HL-60 (cell line): ENCODE results near the gene OR4S1.

Experiments used
- DNase-seq, 2 experiments: peaks; one replicate each; pipeline ENCODE4 v3.0.0-alpha.2; 2010 to 2020; ENCODE audit warnings: low read depth in 1 of 2, low spot score in 1 of 2
- H3K27ac ChIP-seq: fragments of 250-450 bp; sonication (Bioruptor Pico); replicated peaks from 2 replicates; pipeline ENCODE4 v1.5.1; 2020; ENCODE audit warnings: mild to moderate bottlenecking, moderate library complexity
- H3K27me3 ChIP-seq: fragments of 250-450 bp; sonication (Bioruptor Pico); 2 replicates; pipeline ENCODE4 v1.5.1; 2021; ENCODE audit warnings: mild to moderate bottlenecking, moderate library complexity; ENCODE audit not compliant: insufficient read depth, poor library complexity, severe bottlenecking
- H3K4me3 ChIP-seq: replicated peaks from 2 replicates; pipeline ENCODE4 v1.5.1; 2011; ENCODE audit warnings: mild to moderate bottlenecking, control low read depth, low read length; ENCODE audit not compliant: insufficient read depth
- GABPA ChIP-seq: IDR thresholded peaks from 2 replicates; pipeline ENCODE4 v1.6.1; 2012; ENCODE audit warnings: low read depth
- POLR2AphosphoS5 ChIP-seq: IDR thresholded peaks from 2 replicates; pipeline ENCODE4 v1.6.1; 2012; ENCODE audit warnings: low read depth
- SPI1 ChIP-seq: IDR thresholded peaks from 2 replicates; pipeline ENCODE4 v1.6.1; 2012; ENCODE audit warnings: low read depth, mild to moderate bottlenecking, borderline replicate concordance
- long read RNA-seq: library from polyadenylated mRNA; unstranded; transcript quantifications from one replicate; pipeline ENCODE4 v2.0.0, GENCODE V29; 2020
- TF ChIP-seq, protein P1 (sequence below): IDR thresholded peaks from one replicate; pipeline ENCODE4 v1.5.1; 2011; ENCODE audit warnings: low read length, control low read depth, inconsistent platforms; ENCODE audit not compliant: insufficient read depth
- TF ChIP-seq, protein P2 (sequence below): IDR thresholded peaks from 2 replicates; pipeline ENCODE4 v1.6.1; 2012; ENCODE audit warnings: low read depth; ENCODE audit not compliant: insufficient replicate concordance

The OR4S1 gene, protein sequence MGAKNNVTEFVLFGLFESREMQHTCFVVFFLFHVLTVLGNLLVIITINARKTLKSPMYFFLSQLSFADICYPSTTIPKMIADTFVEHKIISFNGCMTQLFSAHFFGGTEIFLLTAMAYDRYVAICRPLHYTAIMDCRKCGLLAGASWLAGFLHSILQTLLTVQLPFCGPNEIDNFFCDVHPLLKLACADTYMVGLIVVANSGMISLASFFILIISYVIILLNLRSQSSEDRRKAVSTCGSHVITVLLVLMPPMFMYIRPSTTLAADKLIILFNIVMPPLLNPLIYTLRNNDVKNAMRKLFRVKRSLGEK
- long read RNA-seq = 0 reads

- no peak for DNase-seq
- Histone ChIP-seq H3K27me3 (no peaks in the 10 kb centered on the region), H3K4me3 (no peak within 1 kb of the TSS), H3K27ac (no peak within 1 kb of the TSS)
- TF ChIP-seq POLR2AphosphoS5 (no peak), GABPA (no peak), SPI1 (no peak)
- TF ChIP-seq, protein P1, sequence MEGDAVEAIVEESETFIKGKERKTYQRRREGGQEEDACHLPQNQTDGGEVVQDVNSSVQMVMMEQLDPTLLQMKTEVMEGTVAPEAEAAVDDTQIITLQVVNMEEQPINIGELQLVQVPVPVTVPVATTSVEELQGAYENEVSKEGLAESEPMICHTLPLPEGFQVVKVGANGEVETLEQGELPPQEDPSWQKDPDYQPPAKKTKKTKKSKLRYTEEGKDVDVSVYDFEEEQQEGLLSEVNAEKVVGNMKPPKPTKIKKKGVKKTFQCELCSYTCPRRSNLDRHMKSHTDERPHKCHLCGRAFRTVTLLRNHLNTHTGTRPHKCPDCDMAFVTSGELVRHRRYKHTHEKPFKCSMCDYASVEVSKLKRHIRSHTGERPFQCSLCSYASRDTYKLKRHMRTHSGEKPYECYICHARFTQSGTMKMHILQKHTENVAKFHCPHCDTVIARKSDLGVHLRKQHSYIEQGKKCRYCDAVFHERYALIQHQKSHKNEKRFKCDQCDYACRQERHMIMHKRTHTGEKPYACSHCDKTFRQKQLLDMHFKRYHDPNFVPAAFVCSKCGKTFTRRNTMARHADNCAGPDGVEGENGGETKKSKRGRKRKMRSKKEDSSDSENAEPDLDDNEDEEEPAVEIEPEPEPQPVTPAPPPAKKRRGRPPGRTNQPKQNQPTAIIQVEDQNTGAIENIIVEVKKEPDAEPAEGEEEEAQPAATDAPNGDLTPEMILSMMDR = no peak
- TF ChIP-seq, protein P2, sequence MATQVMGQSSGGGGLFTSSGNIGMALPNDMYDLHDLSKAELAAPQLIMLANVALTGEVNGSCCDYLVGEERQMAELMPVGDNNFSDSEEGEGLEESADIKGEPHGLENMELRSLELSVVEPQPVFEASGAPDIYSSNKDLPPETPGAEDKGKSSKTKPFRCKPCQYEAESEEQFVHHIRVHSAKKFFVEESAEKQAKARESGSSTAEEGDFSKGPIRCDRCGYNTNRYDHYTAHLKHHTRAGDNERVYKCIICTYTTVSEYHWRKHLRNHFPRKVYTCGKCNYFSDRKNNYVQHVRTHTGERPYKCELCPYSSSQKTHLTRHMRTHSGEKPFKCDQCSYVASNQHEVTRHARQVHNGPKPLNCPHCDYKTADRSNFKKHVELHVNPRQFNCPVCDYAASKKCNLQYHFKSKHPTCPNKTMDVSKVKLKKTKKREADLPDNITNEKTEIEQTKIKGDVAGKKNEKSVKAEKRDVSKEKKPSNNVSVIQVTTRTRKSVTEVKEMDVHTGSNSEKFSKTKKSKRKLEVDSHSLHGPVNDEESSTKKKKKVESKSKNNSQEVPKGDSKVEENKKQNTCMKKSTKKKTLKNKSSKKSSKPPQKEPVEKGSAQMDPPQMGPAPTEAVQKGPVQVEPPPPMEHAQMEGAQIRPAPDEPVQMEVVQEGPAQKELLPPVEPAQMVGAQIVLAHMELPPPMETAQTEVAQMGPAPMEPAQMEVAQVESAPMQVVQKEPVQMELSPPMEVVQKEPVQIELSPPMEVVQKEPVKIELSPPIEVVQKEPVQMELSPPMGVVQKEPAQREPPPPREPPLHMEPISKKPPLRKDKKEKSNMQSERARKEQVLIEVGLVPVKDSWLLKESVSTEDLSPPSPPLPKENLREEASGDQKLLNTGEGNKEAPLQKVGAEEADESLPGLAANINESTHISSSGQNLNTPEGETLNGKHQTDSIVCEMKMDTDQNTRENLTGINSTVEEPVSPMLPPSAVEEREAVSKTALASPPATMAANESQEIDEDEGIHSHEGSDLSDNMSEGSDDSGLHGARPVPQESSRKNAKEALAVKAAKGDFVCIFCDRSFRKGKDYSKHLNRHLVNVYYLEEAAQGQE = no peak
Measured at GRCh38 chr11:48305923-48306322, at the start of gene OR4S1. Gene OR4S1 (plus strand): TSS chr11:48306223. CDS start chr11:48306223, 0 bp downstream.

DNA sequence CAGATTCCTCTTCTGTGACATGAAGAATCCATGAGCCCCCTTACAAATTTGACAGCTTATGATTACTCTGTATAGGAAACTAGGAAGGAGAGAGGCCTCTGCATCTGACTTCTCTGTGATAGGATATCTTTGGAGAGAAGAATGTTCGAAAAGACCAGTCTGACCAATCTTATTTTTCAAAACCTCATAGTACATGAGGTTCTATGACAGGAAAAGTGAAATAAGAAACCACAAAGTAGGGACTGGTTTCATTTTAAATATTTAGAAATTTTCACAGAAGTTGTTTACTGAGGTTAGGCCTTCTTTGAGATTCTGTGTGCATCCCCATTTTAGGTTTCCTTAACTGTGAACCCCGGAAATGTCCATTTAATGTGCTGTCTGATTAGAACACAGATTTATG, 44.4 kb upstream of the OR4S1 start:
- TF ChIP-seq, protein P1 = no peak
- TF ChIP-seq SPI1 (no peak), POLR2AphosphoS5 (no peak), GABPA (no peak)
- TF ChIP-seq, protein P2 = no peak
- Histone ChIP-seq H3K4me3 (no peak overlapping the region), H3K27me3 (peaks cover 4% of the 10 kb centered on the region), H3K27ac (no peak overlapping the region)
- DNase-seq = no peak

GRCh38 chr11:48263423-48263911, 42.6 kb upstream of the OR4S1 start, which contains the start of gene OR4X1:
Gene OR4X1 (plus strand): TSS chr11:48263861. CDS start chr11:48263861, 0 bp downstream.
- TF ChIP-seq, protein P1 = no peak
- TF ChIP-seq SPI1 (no peak), GABPA (no peak), POLR2AphosphoS5 (no peak)
- TF ChIP-seq, protein P2 = no peak
- no peak within 1 kb of the TSS for H3K4me3 ChIP-seq
- no peak within 1 kb of the TSS for H3K27ac ChIP-seq
- DNase-seq = no peak
- H3K27me3 ChIP-seq = peaks cover 4% of the 10 kb centered on the region
